Muscle layer of colon (tissue), 2 donors: ENCODE measurements around the gene HEBP1.
"Not testable (repeated sequence)": the region's sequence is repeated elsewhere in the genome, so short reads cannot be mapped to it uniquely, and the experiment has no call there.

Experiments used
- H3K27ac ChIP-seq: one replicate; pipeline ENCODE4 v1.7.0; 2013; ENCODE audit warnings: low read depth, mild to moderate bottlenecking, low read length, moderate library complexity
- H3K27me3 ChIP-seq, 2 donors: one replicate each; pipeline ENCODE4 v1.7.0; 2013; ENCODE audit warnings: low read length in 2 of 2, mild to moderate bottlenecking in 2 of 2; ENCODE audit not compliant: insufficient read depth in 2 of 2, control insufficient read depth in 1 of 2
- H3K36me3 ChIP-seq: one replicate; pipeline ENCODE4 v1.7.0; 2013; ENCODE audit warnings: mild to moderate bottlenecking, low read length; ENCODE audit not compliant: insufficient read depth
- H3K4me1 ChIP-seq: one replicate; pipeline ENCODE4 v1.7.0; 2013; ENCODE audit warnings: mild to moderate bottlenecking, low read length; ENCODE audit not compliant: insufficient read depth
- H3K4me3 ChIP-seq, 2 donors: one replicate each; pipeline ENCODE4 v1.7.0; 2013; ENCODE audit warnings: low read length in 2 of 2, low read depth in 1 of 2, mild to moderate bottlenecking in 1 of 2, moderate library complexity in 1 of 2
- H3K9ac ChIP-seq: one replicate; pipeline ENCODE4 v1.7.0; 2013; ENCODE audit warnings: low read length
- H3K9me3 ChIP-seq: one replicate; pipeline ENCODE4 v1.7.0; 2013; ENCODE audit warnings: mild to moderate bottlenecking, low read length
- donor health status: abdominal sarcoma.
- donor health status: Adenocarcinoma of cecum.

HEBP1 gene

DNA sequence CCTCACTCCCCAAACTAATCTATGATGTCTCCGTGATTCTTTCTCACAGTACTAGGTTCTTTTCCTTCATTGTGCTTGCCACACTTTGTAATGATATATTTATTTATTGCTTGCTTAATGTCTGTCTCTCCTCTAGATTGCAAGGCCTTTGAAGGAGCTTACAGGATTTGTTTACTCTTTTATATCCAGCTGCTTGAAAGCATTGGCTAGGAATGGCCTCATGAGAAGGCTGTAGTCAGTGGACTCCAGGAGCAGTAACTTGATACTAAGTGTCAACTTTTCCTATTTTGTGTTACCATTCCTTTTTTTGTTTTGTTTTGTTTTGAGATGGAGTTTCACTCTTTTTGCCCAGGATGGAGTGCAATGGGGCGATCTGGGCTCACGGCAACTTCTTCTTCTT, 36.8 kb upstream of the HEBP1 start:
- Histone ChIP-seq H3K9ac (no peak overlapping the region), H3K4me1 (peaks cover 8% of the 10 kb centered on the region), H3K4me3 (no peak overlapping the region), H3K27me3 (no peaks in the 10 kb centered on the region), H3K27ac (no peak overlapping the region), H3K36me3 (no peaks in the 10 kb centered on the region), H3K9me3 (no peaks in the 10 kb centered on the region)

GRCh38 chr12:13035335-13035734, 35.3 kb upstream of the HEBP1 start:
- not testable (repeated sequence) for H3K27ac ChIP-seq, H3K9me3 ChIP-seq, H3K36me3 ChIP-seq, H3K4me1 ChIP-seq, H3K4me3 ChIP-seq, H3K27me3 ChIP-seq, H3K9ac ChIP-seq

GRCh38 chr12:13033476-13033875, 33.4 kb upstream of the HEBP1 start:
- Histone ChIP-seq H3K36me3 (no peaks in the 10 kb centered on the region), H3K4me3 (no peak overlapping the region), H3K9me3 (no peaks in the 10 kb centered on the region), H3K27me3 (no peaks in the 10 kb centered on the region), H3K9ac (no peak overlapping the region), H3K4me1 (no peaks in the 10 kb centered on the region), H3K27ac (no peak overlapping the region)

DNA sequence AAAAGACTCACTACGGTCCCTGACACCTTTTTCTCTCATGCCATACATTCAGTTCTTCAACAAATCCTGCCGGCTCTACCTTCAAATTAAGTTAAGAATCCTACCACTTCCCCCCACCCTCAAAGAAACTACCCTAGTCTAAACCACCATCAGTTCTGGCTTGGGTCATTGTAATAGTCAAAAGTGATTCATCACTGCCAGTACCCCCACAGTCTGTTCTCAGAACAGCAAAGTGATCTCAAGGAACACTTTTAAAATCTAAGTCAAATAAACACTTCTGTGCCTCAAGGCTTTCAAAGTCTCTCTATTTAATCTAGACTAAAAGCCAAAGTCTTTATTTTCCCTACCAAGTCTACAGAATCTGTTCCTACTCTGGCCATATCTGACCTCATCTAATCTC, 32.1 kb upstream of the HEBP1 start:
- no peaks in the 10 kb centered on the region for H3K27me3 ChIP-seq
- H3K4me3 ChIP-seq: no peak overlapping the region
- no peaks in the 10 kb centered on the region for H3K36me3 ChIP-seq
- no peak overlapping the region for H3K9ac ChIP-seq
- no peaks in the 10 kb centered on the region for H3K9me3 ChIP-seq
- no peaks in the 10 kb centered on the region for H3K4me1 ChIP-seq
- H3K27ac ChIP-seq: no peak overlapping the region

- H3K9me3 ChIP-seq: no peaks in the 10 kb centered on the region
- no peak overlapping the region for H3K4me3 ChIP-seq
- no peak overlapping the region for H3K9ac ChIP-seq
- H3K36me3 ChIP-seq: no peaks in the 10 kb centered on the region
- H3K4me1 ChIP-seq: peaks cover 7% of the 10 kb centered on the region
- no peak overlapping the region for H3K27ac ChIP-seq
- H3K27me3 ChIP-seq: no peaks in the 10 kb centered on the region
Observed at GRCh38 chr12:13030541-13031291, 30.7 kb upstream of the HEBP1 start.

- H3K27me3 ChIP-seq: no peaks in the 10 kb centered on the region
- H3K36me3 ChIP-seq: no peaks in the 10 kb centered on the region
- H3K9ac ChIP-seq: no peak overlapping the region
- H3K9me3 ChIP-seq: no peaks in the 10 kb centered on the region
- no peak overlapping the region for H3K4me3 ChIP-seq
- peaks cover 7% of the 10 kb centered on the region for H3K4me1 ChIP-seq
- H3K27ac ChIP-seq: no peak overlapping the region
Observed at GRCh38 chr12:13028825-13029570, 28.9 kb upstream of the HEBP1 start.

DNA sequence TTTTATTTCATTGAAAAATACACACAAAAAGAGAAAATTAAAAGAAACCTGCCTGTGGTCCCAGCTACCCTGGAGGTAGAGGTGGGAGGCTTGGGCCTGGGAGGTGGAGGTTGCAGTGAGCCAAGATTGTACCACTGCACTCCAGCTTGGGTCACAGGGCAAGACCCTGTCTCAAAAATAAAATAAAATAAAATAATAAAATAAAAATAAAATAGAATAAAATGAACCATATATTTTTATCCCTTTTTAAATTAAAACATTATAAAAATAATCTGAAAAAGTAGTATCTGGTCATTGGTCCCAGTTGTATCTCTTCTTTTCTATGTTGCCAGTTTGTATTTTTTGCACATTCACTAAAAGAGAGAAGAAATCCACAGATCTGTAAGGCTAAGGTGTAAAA, 27.4 kb upstream of the HEBP1 start:
- Histone ChIP-seq H3K36me3 (no peaks in the 10 kb centered on the region), H3K4me3 (no peak overlapping the region), H3K27ac (no peak overlapping the region), H3K9ac (no peak overlapping the region), H3K9me3 (no peaks in the 10 kb centered on the region), H3K27me3 (no peaks in the 10 kb centered on the region), H3K4me1 (peaks cover 7% of the 10 kb centered on the region)

DNA sequence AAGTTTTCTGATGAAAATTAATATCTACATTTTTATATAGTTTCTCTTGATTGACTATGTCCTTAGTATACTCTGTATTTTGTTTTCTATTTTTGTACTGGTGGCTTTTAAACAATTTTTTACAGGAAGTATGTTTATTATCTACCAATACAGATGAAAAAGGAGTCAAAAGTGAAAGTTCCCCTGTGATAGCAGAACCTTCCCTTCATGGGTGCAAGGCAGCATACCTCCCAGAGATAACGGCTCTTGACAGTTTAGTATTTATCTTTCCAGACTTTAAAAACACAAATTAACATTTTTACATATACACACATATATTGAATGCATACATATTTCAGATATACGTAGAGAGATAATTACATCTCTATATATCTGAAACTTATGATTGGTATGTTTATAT, 27.0 kb upstream of the HEBP1 start:
- Histone ChIP-seq H3K9me3 (no peaks in the 10 kb centered on the region), H3K27ac (no peak overlapping the region), H3K36me3 (no peaks in the 10 kb centered on the region), H3K4me3 (no peak overlapping the region), H3K4me1 (peaks cover 7% of the 10 kb centered on the region), H3K9ac (no peak overlapping the region), H3K27me3 (no peaks in the 10 kb centered on the region)

GRCh38 chr12:13026286-13026685, 26.2 kb upstream of the HEBP1 start:
- no peaks in the 10 kb centered on the region for H3K9me3 ChIP-seq
- no peaks in the 10 kb centered on the region for H3K27me3 ChIP-seq
- H3K27ac ChIP-seq: no peak overlapping the region

DNA sequence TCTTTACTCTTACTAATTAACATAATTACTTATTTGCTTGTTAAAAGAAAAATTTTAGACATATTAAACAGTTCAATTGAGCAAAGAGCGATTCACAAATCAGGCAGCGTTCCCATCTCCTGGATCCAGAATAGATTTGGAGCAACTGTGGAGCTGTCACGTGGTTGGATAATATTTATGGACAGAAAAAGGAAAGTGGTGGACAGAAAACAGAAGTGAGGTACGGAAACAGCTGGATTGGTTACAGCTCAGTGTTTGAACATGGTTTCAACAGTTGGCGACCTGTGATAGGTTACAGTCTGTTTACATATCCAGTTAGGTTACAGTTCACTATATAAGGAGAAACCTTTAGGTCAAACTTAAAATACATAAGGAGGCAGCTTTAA, 24.5 kb upstream of the HEBP1 start:
- peaks cover 7% of the 10 kb centered on the region for H3K4me1 ChIP-seq
- no peak overlapping the region for H3K4me3 ChIP-seq
- no peak overlapping the region for H3K27ac ChIP-seq
- H3K9me3 ChIP-seq: no peaks in the 10 kb centered on the region
- H3K36me3 ChIP-seq: no peaks in the 10 kb centered on the region
- H3K9ac ChIP-seq: no peak overlapping the region
- H3K27me3 ChIP-seq: no peaks in the 10 kb centered on the region

More at GRCh38 chr12:13026286-13026685, 26.2 kb upstream of the HEBP1 start:
- Histone ChIP-seq H3K9ac (no peak overlapping the region), H3K36me3 (no peaks in the 10 kb centered on the region), H3K4me1 (peaks cover 7% of the 10 kb centered on the region), H3K4me3 (no peak overlapping the region)

GRCh38 chr12:13023811-13024530, 23.9 kb upstream of the HEBP1 start:
- Histone ChIP-seq H3K4me1 (peaks cover 7% of the 10 kb centered on the region), H3K27me3 (no peaks in the 10 kb centered on the region), H3K4me3 (no peak overlapping the region), H3K9ac (no peak overlapping the region), H3K27ac (no peak overlapping the region), H3K36me3 (no peaks in the 10 kb centered on the region), H3K9me3 (no peaks in the 10 kb centered on the region)
